Stimulated activated naive B cell treated with anti-CD40 and anti-IgM and Interleukin-4, amounts not matched to agents 10 μg/mL and 1 μg/mL and 100 μg/mL, for 72 hours (primary cell): ENCODE data around the gene MXD3.
A peak's percentile ranks its signal among the peaks of the same experiment; 100 is the strongest.
"Not testable (repeated sequence)": the region's sequence is repeated elsewhere in the genome, so short reads cannot be mapped to it uniquely, and the experiment has no call there.

ENCODE experiments used
- ATAC-seq, 2 donors: fragments of 150-1000 bp; cut with Tn5 transposase; replicated peaks; 2 replicates each; pipeline ENCODE4 v1.10.0; 2021; ENCODE audit warnings: moderate library complexity in 1 of 2
- DNase-seq: peaks from one replicate; pipeline ENCODE4 v3.0.0; 2021
- H3K27ac Mint-ChIP-seq: one replicate; pipeline ENCODE4 v1.8.0; 2022; ENCODE audit warnings: mild to moderate bottlenecking, mixed read lengths
- H3K27me3 Mint-ChIP-seq, 2 donors: one replicate each; pipeline ENCODE4 v1.8.0; 2022; ENCODE audit warnings: mixed read lengths in 2 of 2
- H3K36me3 Mint-ChIP-seq, 2 donors: one replicate each; pipeline ENCODE4 v1.8.0; 2022; ENCODE audit warnings: mixed read lengths in 2 of 2, mild to moderate bottlenecking in 1 of 2
- H3K4me1 Mint-ChIP-seq, 2 donors: one replicate each; pipeline ENCODE4 v1.8.0; 2022; ENCODE audit warnings: mixed read lengths in 2 of 2, mild to moderate bottlenecking in 1 of 2
- H3K4me3 Mint-ChIP-seq, 2 donors: one replicate each; pipeline ENCODE4 v1.8.0; 2022; ENCODE audit warnings: mild to moderate bottlenecking in 2 of 2, mixed read lengths in 2 of 2, moderate library complexity in 1 of 2
- H3K9me3 Mint-ChIP-seq, 2 donors: one replicate each; pipeline ENCODE4 v1.8.0; 2022; ENCODE audit warnings: mixed read lengths in 2 of 2, mild to moderate bottlenecking in 1 of 2

MXD3 gene

DNA sequence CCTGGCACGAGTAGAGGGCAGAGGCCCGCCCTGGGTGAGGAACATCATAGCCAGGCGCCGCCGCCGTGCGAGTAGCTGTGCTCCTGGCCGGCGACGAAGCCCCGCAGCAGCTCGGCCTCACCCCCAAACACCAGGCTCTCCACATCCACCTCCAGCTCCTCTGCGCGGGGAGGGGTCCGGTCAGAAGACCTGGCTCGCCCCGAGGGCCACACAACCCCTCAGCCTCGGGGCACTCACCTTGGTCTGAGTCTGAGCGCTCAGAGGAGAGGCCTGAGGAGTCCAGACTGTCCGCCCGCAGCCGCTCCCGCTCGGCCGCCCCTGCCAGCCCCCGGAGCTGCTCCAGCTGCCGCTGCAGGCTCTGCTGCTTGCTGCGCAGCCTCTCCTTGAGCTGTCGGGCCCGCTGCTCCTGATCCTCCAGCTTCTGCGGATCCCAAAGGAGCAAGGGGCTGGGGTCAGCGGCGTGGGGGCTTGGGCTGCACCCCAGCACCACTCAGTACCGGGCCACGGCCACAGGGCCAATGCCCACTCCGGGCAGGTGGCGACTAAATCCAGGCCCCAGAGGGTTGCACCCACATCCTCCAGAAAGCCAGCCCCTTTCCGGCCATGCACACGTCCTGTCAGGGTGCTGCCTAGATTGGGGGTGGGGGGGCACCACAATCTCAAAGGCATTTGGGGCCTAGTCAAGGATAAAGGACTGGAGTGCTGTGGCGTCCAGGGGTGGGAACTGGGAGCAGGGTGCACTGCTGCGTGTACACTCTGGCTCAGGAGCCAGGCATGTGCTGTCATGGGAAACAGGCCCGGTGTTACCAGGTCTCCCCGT lies 3.9 kb downstream of the MXD3 start:
- no peak overlapping the region for H3K27ac Mint-ChIP-seq
- H3K4me3 Mint-ChIP-seq, result no peak overlapping the region
- H3K36me3 Mint-ChIP-seq, result peaks cover 14 to 38% of the 10 kb centered on the region in 2 donors
- no peaks in the 10 kb centered on the region for H3K9me3 Mint-ChIP-seq
- ATAC-seq (no peak), DNase-seq (no peak)
- peaks cover 0 to 4% of the 10 kb centered on the region in 2 donors for H3K27me3 Mint-ChIP-seq
- H3K4me1 Mint-ChIP-seq, result peaks cover 37 to 73% of the 10 kb centered on the region in 2 donors

GRCh38 chr5:177306674-177307543 lies 4.8 kb downstream of the MXD3 start:
- Mint-ChIP-seq H3K9me3 (no peaks in the 10 kb centered on the region), H3K4me3 (no peak overlapping the region), H3K36me3 (peaks cover 14 to 38% of the 10 kb centered on the region in 2 donors), H3K27me3 (peaks cover 0 to 4% of the 10 kb centered on the region in 2 donors), H3K27ac (peak overlapping the region; percentile 14), H3K4me1 (peaks cover 40 to 73% of the 10 kb centered on the region in 2 donors)
- ATAC-seq (no peak), DNase-seq (no peak)

- H3K4me1 Mint-ChIP-seq, result peaks cover 44 to 73% of the 10 kb centered on the region in 2 donors
- H3K27me3 Mint-ChIP-seq, H3K9me3 Mint-ChIP-seq, DNase-seq, ATAC-seq: not testable (repeated sequence)
- H3K27ac Mint-ChIP-seq, result peak overlapping the region; percentile 14
- H3K4me3 Mint-ChIP-seq, result peak overlapping the region in 1 of 2 donors; percentile 25
- H3K36me3 Mint-ChIP-seq, result peaks cover 14 to 43% of the 10 kb centered on the region in 2 donors
Observed at GRCh38 chr5:177306103-177306640, 5.5 kb downstream of the MXD3 start.

- Mint-ChIP-seq H3K27ac (peak overlapping the region; percentile 90), H3K36me3 (peaks cover 16 to 42% of the 10 kb centered on the region in 2 donors), H3K4me1 (peaks cover 48 to 74% of the 10 kb centered on the region in 2 donors), H3K4me3 (peak overlapping the region; percentile 89 to 90), H3K9me3 (no peaks in the 10 kb centered on the region), H3K27me3 (no peaks in the 10 kb centered on the region)
- ATAC-seq (no peak), DNase-seq (no peak)
Observed at GRCh38 chr5:177304392-177305119, 7.1 kb downstream of the MXD3 start.

GRCh38 chr5:177303925-177304391 lies 7.7 kb downstream of the MXD3 start:
- peak overlapping the region; percentile 89 to 90 for H3K4me3 Mint-ChIP-seq
- peak overlapping the region; percentile 90 for H3K27ac Mint-ChIP-seq
- peaks cover 49 to 80% of the 10 kb centered on the region in 2 donors for H3K4me1 Mint-ChIP-seq
- H3K27me3 Mint-ChIP-seq, result no peaks in the 10 kb centered on the region
- no peak for DNase-seq
- H3K36me3 Mint-ChIP-seq, result peaks cover 16 to 44% of the 10 kb centered on the region in 2 donors
- ATAC-seq, result no peak
- no peaks in the 10 kb centered on the region for H3K9me3 Mint-ChIP-seq

GRCh38 chr5:177303121-177303924 lies 8.4 kb downstream of the MXD3 start, which contains the start of the genes PRELID1 and RAB24:
TSS of gene PRELID1 (plus strand) at chr5:177303799. CDS start at chr5:177303986, 187 bp downstream.
TSS of gene RAB24 (minus strand) at chr5:177303719. CDS start at chr5:177303288, 431 bp downstream.
- DNase-seq (peak; percentile 80), ATAC-seq (peak; percentile 69 to 73)
- H3K36me3 Mint-ChIP-seq, result peaks cover 16 to 44% of the 10 kb centered on the region in 2 donors
- peak within 1 kb of the TSS; percentile 89 to 90 for H3K4me3 Mint-ChIP-seq
- H3K27me3 Mint-ChIP-seq, result no peaks in the 10 kb centered on the region
- H3K4me1 Mint-ChIP-seq, result peaks cover 52 to 83% of the 10 kb centered on the region in 2 donors
- peak within 1 kb of the TSS; percentile 90 for H3K27ac Mint-ChIP-seq
- H3K9me3 Mint-ChIP-seq, result no peaks in the 10 kb centered on the region

GRCh38 chr5:177302354-177303110 lies 9.2 kb downstream of the MXD3 start:
- Mint-ChIP-seq H3K27ac (peak overlapping the region; percentile 90), H3K36me3 (peaks cover 20 to 50% of the 10 kb centered on the region in 2 donors), H3K9me3 (no peaks in the 10 kb centered on the region), H3K27me3 (no peaks in the 10 kb centered on the region), H3K4me3 (peak overlapping the region; percentile 89 to 90), H3K4me1 (peaks cover 55 to 83% of the 10 kb centered on the region in 2 donors)
- no peak for DNase-seq
- ATAC-seq, result no peak

DNA sequence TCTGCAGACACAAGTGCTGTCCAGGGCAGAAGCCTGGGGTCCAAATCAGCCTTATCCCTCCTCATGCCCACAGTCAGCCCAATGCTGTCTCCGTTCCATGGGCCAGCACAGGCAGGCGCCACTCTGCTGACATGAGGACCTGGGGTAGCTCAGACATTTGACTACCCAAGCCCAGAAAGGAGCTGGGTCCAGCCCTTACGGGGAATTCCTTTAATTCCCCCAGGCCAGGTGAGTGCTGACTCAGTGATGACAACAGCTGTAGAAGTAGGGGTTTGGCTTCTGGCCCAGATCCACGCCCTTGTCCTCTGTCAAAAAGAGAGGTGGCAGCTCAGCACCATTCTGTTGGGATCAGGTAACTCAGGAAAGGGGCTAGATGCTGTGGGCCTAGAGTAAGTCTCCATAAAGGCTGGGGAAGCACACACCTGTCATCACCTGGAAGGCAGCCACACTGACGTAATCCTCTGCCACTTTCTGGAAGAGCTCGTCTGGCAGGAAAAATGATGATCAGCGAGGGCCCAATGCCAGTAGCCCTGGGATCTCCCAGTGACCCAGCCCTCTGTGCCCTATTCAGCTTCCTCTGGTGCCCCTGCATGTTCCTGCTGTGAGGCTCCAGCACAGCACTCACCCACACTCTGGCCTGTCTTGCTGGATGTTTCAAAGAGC lies 10.1 kb downstream of the MXD3 start:
- H3K4me1 Mint-ChIP-seq, result peaks cover 56 to 81% of the 10 kb centered on the region in 2 donors
- ATAC-seq (peak in 1 of 2 donors; percentile 14), DNase-seq (peak; percentile 39)
- H3K27ac Mint-ChIP-seq, result peak overlapping the region; percentile 84
- H3K27me3 Mint-ChIP-seq, result no peaks in the 10 kb centered on the region
- H3K4me3 Mint-ChIP-seq, result peak overlapping the region; percentile 89 to 90
- H3K9me3 Mint-ChIP-seq, result no peaks in the 10 kb centered on the region
- peaks cover 19 to 52% of the 10 kb centered on the region in 2 donors for H3K36me3 Mint-ChIP-seq

DNA sequence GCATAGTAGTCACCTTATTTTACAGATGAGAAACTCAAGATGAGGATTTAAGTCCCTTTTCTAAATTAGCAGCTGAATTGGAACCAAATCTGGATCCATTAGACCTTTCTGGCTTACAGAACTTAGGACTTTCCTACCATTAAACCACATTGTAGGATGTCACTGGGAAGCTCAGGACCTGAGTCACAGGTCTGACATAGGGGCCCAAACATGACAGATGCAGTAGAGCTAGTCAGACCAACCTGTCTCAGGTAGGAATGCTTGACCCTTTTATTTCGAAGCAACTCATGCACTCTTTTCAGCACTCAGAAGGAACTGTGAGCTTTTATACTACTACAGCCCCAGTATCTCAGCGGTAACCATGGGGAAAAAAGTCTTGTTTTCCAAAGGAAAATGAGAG lies 10.7 kb downstream of the MXD3 start:
- H3K27me3 Mint-ChIP-seq, result no peaks in the 10 kb centered on the region
- H3K27ac Mint-ChIP-seq, result peak overlapping the region; percentile 84
- peak overlapping the region in 1 of 2 donors; percentile 90 for H3K4me3 Mint-ChIP-seq
- DNase-seq (no peak), ATAC-seq (no peak)
- H3K9me3 Mint-ChIP-seq, result no peaks in the 10 kb centered on the region
- H3K4me1 Mint-ChIP-seq, result peaks cover 57 to 81% of the 10 kb centered on the region in 2 donors
- peaks cover 19 to 51% of the 10 kb centered on the region in 2 donors for H3K36me3 Mint-ChIP-seq

- Mint-ChIP-seq H3K9me3 (no peaks in the 10 kb centered on the region), H3K36me3 (peaks cover 22 to 51% of the 10 kb centered on the region in 2 donors), H3K4me3 (peak overlapping the region; percentile 66 to 69), H3K4me1 (peaks cover 60 to 81% of the 10 kb centered on the region in 2 donors), H3K27ac (peak overlapping the region; percentile 92), H3K27me3 (no peaks in the 10 kb centered on the region)
- ATAC-seq, result peak; percentile 77
- DNase-seq, result peak; percentile 74
Observed at GRCh38 chr5:177300236-177300880, 11.3 kb downstream of the MXD3 start.

DNA sequence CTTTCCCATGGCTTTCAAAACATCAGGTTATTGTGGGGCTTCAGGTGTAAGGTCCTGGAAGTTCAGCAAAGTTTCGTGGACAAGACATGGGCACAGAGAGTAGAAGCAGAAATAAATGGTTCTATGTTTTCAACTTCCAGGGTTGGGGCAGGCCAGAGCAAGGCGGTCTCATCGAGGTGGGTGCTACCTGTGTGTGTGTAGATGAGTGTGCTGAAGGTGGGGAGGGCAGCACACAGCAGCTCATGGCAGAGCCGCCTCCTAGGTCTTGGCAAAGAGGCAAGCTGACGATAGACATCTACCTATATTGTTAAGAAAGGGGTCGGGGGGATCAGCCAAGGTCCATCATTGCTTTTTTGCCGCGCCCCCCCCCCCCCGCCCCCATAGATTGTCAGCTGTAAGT lies 12.0 kb downstream of the MXD3 start:
- H3K27me3 Mint-ChIP-seq, result no peaks in the 10 kb centered on the region
- no peak overlapping the region for H3K4me3 Mint-ChIP-seq
- H3K27ac Mint-ChIP-seq, result peak overlapping the region; percentile 68
- H3K36me3 Mint-ChIP-seq, result peaks cover 28 to 51% of the 10 kb centered on the region in 2 donors
- ATAC-seq (no peak), DNase-seq (no peak)
- no peaks in the 10 kb centered on the region for H3K9me3 Mint-ChIP-seq
- peaks cover 60 to 81% of the 10 kb centered on the region in 2 donors for H3K4me1 Mint-ChIP-seq
